Activated CD4-positive, alpha-beta T cell treated with anti-CD3 and anti-CD28 coated beads for 1 hour (primary cell): ENCODE measurements around the gene HOXB6.

Source experiments
- DNase-seq: peaks from one replicate; pipeline ENCODE4 v3.0.0-alpha.2; 2020

HOXB6 gene

DNA sequence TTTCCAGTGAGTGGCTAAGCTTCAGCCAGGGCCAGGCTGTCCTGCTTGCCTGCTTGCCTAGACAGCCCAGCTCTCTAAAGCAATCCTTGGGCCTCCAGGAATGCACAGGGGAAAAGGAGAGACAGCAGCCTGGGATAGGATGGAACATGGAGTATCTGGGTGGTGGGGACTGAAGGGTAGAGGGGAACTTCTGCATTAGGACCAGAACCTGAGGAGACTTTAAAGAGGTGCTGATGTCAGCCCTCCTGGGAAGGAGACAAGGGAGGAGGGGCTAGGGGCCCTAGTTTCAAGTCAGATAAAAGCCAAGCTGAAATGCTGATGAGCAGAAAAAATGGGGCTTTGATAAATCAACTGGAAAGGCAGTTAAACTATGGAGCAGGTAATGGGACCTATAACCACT is 4.2 kb upstream of the HOXB6 start:
- DNase-seq = no peak

DNA sequence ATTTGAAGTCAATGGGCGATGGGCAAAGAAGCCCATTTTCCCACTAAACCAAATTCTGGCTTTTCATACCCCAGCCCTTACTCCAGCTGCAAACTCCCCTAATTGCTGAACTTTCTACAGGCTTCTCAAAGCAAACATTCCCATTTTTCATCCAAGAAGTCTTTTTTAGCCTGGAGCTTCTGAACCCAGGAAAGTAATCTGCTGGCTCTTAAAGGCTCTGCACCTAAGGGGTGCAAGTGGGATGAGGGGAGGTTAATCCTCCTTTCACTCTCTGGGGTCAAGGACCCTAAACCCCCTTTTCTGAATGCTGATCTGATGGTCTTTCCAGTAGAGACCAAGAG is 3.7 kb upstream of the HOXB6 start:
- no peak for DNase-seq

DNA sequence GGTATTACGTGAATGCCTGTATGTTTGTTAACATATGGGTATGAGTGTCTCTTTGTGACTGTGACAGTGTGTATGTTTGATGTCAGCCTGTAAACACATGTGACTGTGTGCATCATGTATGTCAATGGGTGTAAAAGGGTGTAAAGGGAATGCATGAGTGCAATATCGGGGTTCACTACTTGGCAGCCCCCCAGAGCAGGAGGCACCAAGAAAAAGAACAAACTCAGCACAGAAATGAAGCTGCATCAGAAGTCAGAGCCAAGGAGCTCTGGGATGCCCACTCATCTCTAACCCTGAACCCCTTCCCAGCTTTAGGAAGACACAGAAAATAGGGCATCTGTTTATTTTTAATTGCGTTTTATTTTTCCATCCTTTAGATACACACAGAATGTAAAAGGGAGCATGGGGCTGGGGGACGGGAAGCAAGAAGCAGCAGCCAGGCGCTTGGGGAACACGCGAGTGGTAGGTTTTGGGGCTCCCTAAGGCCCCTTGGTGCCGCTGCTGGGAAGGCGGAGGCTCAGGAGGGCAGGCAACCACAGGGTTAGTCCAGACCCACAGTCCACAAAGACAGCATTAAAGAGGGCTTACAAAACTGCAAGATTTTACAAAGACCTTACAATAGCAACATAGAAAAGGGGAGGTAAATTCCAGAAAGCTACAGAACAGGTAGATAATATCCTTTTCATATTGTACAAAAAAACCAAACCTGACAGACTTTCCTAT is 2.3 kb upstream of the HOXB6 start:
- DNase-seq = no peak

DNA sequence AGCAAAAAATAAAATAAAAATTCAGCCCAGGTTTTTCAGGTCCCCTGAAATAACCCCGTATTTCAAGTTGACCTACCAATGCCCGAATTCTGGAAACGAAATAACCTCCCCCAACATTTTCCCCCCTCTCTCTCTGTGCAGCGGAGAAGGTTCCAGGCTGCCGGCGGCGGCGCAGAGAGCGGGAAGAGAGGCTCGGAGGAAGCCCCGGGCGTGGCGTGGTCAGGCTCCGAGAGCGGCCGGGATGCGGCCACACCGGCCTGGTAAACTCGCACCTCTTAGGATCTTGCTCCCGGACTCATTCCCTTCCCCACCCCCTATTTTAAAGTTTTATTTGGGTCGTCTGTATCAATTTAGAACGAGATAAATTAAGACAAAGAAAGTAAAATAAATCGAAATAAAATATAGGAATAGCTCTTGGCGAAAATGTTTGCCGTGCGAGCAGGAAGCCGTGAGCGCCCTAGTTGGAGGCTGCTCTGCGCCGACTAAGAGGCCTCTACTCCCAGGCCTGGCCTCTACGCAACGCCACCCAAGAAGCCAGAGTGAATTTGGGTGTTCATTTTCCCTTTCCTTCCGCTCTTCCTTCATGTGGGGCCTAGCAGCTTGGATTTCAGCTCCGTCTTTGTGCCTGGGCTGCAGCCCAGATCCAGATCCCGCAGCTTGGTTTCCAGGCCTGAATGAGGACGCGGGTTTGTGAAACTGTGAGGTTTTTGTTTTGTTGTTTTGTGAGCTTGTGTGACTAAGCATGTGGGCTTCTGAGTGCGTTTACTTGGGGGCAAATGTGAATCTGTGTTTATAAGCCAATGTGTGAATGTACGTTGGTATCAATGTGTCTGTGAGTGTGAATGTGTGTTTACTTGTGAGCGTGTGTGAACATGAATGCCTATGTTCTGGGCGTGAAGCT is 1.5 kb upstream of the HOXB6 start:
- no peak for DNase-seq

DNA sequence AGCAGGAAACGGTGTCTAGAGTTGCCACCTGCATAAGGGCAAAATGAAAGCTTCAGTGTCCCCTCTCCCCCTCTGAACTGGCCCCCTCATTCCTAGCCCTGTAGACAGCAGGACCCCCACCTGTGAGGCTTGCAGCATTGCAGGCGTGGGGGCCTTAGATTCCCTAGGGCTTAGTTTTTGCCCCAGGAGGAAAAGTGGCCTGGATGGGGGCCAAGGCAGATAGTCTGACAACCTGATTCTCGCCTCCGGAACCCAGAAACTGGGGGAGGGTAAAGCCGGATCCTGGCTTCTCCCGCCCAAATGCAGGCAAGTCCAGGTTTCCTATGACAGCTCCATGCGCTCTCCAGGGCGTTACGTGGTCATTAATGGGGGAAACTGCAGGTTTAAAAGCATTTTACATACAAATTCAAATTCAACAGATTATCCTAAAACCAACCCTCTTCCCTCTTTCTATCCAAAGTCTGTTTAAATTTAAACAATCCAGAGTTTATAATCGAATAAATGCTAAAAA is 678 bp upstream of the HOXB6 start:
- DNase-seq = no peak

DNA sequence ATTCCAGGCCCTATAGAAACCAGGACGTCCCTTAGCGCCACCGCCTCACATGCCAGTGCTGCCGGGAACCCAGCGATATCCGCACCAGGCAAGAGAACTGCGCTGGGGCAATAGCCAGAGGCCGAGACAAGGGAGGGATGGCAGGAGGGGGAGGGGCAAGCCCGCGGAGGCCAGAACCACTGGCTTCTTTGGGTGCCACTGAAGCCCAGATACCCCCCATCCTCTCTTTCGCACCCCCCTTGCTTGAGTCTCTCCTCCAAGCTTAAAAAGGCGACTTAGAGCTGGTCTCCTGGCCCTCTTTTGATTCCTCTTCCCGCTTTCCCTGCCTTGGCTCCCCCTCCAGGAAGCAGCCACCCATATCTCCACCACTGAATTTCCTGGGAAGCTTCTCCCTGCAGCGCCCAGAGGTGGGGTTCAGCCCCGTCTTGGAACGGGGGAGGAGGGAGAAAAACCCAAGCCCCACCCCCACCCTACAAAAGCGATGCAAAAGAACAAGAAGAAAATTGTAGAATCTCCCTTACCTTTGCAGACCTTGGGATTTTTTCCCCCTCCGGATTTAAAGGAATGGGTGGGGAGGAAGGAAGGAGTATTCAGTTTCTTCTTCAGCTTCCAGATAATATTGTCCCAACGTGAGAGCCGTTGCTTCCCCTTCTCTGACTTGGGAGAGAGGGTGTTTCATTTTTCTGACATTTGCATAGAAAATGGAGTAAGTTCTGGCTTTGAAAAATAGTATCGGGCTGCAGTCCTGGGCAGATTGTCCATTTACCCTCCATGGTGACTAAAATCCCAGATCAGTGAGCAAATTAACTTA is 622 bp downstream of the HOXB6 start:
- no peak for DNase-seq

DNA sequence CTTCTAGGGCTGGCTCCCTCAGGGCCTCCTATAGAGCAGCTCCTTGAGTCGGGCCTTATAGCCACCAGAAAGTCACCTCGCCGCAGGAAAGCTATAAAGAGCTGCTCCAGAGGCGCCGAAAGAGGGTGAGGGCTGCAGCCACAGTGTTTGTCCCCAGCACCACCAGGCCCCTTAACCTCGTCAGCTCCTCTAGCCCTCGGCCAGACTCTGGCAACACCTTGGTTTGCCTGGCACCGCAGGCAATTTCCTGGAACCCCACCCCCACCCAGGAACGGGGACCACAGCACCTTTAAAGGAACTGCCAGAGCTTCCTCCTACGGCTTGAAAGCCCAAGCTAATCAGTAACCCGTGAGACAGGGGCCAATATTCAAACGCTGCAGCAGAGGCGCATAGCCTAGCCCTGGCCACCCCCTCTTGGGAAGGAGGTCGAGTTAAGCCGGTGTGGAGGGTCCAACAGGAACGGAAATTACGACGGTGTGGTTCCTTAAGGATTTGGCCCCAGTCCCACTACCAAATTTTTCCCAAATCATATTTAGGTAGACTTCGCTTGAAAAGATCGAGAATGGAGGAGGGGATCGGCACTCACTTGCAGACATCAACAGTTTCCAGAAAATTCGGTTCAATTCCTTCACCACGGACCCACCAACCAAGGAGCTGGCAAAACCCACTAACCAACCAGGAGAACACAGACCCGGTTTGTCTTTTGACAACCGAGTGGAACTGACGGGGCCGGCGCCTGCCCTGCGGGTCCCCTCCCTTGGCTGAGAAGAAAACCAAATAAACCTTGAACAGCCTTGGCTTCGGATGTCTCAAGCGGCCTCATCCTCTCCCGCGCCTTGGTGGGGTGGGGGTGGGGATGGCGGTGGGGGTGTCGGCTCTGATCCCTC is 3.0 kb downstream of the HOXB6 start:
- no peak for DNase-seq

DNA sequence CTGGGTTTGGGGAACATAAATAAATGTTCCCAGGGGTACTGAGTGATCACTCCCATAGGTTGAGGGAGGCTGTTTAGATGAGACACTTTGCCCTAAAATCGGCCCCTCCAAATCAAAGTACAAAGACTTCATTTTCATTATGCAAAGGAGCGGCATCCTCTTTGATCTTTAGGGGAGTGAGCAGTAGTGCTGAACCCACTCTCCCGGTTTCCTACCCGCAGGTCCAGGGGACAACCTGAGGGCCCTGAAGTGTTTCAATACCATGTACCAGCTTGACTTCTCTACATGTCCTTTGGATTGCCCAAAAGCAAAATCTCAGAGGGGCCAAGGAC is 3.6 kb downstream of the HOXB6 start:
- no peak for DNase-seq

DNA sequence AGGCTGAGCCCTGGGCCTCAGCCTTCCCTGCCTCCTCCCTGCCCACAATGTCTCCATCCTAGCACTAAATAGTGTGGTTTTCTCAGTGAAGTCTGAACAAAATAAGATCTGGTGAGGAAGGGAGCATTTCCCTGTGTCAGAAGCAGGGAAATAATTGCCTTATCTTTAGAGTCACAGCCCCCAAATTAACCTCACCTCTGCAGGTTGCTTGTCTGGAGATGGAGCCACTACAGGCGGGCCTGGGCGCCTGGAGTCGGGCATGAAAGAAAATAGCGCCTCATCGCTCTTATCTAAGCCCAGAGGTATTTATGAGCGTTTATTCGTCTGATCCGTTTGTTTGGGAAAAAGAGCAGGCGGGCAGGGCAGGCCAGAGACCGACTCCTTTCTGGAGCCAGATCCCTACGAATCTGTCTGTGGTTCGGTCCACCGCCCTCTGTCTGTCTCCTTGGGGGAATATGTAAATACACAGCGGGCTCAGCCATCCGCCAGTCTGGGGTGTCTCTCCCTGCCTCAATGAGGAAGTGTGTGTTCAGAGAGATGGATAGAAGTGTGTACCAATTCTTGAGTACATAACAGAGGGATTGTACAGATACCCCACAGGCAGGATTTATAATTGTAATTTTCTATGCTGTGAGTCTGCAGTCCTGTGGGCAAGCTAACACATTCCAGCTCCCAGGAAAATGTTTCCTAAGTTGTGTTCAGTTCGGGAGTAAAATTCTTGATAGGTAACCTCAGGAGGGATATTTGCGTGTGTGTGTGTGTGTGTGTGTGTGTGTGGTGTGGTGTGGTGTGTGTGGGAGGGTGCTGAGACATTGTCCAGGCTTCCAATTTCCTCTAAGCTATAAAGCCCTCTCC is 4.3 kb downstream of the HOXB6 start:
- no peak for DNase-seq

DNA sequence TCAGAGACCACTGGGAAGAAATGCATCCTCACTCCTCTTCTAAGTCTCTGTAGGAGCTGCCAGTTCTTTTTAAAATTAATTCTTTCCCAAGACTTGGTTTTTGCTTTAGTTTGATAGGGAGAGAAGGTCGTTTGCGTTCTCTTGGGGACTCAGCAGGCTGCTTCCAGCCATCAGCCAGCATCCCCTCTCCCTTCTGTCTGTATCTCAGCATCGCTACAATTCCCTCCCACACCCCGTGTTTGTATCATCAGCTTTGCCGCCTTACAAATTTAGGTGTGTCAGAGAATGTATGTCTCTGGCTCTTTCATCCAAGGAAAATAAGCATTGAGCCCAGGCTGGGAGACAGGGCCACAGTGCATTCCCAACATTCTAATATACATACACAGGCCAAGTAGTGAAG is 5.4 kb downstream of the HOXB6 start:
- DNase-seq = no peak

DNA sequence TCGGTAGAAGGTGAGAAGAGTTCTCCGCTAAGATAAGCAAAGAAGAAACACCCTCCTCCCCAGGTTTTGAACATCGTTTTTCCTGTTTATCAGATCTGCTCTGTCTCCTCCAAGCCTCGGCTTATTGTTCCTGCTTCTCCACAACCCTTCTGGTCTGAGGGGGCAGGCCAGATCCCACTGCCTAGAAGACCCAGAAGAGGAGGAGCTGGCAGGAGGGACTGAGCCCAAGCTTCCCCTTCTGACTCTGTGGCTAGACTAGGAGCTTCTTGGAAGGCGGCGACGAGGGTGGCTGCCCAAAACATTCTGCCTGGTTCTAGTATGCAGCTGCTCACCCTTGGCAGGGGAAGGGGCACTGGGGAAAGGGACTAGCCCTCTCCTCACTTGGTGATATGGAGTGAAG is 6.0 kb downstream of the HOXB6 start:
- DNase-seq = no peak

DNA sequence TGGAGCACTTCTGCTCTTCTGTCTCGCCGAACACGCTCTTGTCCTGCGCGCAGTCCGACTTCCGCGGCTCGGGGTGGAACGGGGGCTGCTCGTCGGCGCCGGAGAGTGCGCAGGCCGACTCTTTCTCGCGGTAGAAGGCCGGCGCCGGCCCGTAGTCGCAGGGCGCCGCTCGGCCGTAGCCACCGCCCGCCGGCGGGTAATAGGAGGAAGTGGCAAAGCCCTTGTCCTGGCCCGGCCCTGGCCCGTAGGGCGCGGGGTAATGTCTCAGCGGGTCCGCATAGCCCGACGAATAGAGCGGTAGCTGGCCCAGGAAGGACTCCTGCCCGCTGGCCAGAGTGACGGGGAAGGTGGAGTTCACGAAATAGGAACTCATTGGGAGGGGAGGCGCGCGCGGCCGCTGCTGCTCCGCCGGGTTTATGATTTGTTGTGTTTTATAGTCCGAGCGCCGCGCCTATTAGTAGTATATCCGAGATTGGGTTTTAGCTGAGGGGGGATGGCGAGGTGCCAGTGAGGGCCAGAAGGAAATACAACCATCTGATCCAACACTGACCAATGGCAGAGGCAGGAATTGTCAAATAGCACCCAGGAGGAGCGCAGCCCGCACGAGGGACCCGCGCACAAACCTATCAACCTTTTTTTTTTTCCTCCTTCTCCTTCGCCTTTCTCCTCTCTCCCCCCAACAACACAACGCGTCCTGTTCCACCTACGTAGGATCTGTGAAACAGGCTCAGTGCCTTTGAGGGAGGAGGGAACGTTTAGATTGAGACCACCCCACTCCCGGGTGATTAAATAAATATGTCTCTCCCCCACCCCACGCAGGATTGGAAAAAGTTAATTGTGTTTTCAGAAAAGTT is 6.8 kb downstream of the HOXB6 start:
- no peak for DNase-seq

DNA sequence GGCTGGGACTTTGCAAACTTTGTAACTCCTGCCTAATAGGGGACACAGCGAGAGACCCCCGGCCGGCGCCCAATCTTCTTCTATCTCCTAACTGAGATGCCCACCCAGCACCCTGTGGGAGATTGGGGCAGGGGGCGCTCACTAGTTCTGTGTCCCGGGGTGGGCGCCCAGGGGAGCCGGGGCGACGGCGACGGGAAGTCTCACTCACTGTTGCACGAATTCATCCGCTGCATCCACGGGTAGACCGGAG is 7.3 kb downstream of the HOXB6 start:
- DNase-seq = no peak

DNA sequence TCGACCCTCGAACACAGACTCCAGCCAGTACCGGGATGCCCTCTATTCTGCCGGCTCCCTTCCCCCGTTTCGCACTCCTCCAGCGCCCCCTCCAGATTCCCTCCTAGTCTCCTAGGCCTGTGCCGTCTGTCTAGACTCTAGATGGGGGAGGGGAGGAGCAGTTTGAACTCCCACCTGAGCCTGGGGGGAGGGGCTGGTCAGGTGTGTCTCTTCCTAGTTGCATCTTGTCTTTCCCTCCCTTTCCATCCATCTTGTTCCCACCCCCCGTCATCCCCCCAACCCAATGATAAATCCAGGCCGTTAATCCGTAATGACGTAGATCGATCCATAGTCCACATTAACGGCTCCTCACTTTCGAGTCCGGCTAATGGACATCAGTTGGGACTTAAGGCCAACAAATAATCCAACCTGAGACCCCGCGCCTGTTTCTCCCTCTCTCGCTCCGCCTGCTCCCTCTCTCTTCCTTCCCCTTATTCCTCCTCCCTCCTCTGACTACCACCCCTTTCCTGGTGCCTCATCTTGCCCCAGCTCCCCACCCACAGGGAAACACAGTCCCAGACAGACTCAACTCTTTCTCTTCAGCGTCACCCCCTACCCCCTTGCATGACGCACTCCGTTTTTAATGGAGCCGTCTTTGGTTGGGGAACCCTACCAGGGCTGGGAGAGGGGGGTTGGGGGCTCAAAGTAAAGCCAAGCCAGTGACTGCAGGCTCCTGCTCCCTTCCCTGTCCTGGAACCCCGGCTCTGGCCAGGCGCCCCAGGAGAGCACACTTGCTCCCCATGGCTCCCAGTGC is 7.9 kb downstream of the HOXB6 start:
- no peak for DNase-seq

DNA sequence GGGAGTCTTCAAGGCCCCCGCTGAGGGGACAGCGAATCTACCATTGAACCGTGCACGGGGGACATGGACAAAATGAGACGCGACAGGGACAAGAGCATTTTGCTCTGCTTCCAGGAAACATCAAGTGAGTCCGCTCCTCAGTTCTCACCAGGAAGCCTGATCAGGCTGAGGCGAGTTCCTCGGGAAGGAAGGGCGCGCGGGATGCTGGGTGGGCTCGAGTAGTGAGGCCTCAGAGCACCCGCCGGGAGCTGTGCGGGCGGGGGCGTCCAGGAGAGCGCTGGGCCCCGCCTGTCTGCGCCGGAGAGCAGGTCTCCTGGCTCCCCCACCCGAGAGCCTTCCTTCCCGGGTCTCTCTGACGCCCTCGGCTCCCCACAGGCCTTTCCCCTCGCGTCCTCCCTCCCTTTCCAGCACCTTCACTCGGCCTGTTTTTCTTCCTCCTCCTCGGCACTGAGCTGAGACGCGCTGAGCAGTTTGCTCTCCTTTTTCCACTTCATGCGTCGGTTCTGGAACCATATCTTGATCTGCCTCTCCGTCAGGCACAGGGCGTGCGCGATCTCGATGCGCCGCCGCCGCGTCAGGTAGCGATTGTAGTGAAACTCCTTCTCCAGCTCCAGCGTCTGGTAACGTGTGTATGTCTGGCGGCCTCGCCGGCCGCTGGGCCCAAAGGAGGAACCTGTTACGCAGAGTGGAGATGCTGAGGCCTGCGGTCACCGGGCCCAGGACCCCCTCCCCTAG is 8.6 kb downstream of the HOXB6 start:
- DNase-seq = no peak

DNA sequence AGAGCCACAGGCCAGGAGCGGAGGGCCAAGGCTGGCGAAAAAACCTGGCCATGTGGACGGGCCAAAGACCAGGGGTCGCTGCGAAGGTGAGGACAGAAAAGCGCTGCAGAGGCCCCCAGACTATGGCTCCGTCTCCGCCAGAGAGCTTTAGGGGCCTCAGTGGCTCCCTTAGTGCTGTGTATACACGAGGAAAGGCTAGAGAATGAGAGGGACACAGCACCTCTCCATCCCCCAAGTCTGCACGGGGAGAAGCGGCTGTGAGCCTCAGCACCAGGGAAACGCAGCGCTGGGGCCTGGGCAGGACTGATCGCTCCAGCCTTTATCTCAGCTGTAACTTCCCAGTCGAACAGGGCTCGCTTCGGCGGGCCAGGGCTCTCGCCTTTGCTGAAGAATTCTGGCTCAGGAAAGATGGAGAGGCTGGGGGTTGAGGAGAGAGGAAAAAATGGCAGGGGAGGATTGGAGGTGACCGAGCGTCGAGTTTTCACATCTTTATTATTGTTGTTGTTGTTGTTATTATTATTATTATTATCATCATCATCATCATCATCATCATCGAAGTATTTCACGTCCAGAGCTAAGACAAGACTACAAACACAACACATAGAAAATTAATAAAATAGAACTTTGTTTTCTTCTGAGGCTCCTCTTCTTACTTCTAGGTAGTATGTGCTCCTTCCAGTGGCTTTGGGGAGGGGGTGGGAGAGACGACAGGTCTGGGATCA is 9.3 kb downstream of the HOXB6 start:
- no peak for DNase-seq

DNA sequence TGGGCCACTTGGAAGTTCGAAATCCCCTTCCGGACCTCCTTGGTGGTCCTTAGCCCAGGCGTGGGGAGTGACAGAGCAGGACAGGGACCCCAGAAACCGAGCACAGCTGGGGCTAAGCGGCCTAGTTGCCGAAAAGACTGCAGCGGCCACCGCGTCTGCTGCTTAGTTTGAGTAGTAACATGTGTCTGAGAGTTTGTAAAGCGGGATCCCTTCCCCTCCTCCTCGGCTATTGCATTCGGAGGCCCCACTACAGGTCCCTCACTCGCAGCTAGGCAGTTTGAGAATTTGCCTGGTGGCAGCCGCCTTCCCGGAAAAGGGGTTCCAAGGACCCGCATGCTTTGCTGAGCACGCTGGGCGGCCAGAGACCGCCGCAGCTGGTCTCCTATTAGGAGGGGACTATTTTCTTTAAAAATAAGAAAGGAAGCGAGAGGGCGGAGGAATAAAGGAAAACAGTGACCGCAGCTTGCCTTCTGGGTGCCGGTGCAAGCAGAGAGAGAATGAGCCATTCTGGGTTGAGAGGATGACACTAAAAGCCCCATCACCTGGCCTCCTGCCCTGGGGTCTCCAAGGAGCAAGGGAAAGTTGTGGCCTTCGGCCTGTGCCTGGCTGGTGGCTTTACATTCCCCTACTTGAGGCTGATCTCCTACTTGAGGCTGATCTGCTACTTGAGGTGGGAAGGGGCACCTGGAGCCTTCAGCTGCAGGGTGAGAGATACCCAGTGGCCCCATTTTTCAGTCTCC is 10.1 kb downstream of the HOXB6 start:
- no peak for DNase-seq
